NT2/D1 (cell line): ENCODE data around the gene MS4A10.

Experiments used
- DNase-seq: peaks from one replicate; pipeline ENCODE4 v3.0.0-alpha.2; 2011; ENCODE audit warnings: low read depth, low spot score
- H3K27me3 ChIP-seq: 2 replicates; pipeline ENCODE4 v1.6.0; 2011; ENCODE audit warnings: mild to moderate bottlenecking; ENCODE audit not compliant: insufficient read length, insufficient read depth
- H3K36me3 ChIP-seq: 2 replicates; pipeline ENCODE4 v1.6.1; 2011; ENCODE audit warnings: mild to moderate bottlenecking, low read length, mixed read lengths; ENCODE audit not compliant: insufficient read depth, insufficient read length
- H3K4me1 ChIP-seq: 2 replicates; pipeline ENCODE4 v1.5.1; 2011; ENCODE audit not compliant: insufficient read depth, insufficient read length
- H3K4me3 ChIP-seq: 2 replicates; pipeline ENCODE4 v1.5.1; 2011; ENCODE audit warnings: low read depth; ENCODE audit not compliant: insufficient read length
- H3K9ac ChIP-seq: 2 replicates; pipeline ENCODE4 v1.6.0; 2011; ENCODE audit warnings: low read depth; ENCODE audit not compliant: insufficient read length
- H3K9me3 ChIP-seq: 2 replicates; pipeline ENCODE4 v1.5.1; 2011; ENCODE audit warnings: mild to moderate bottlenecking, low read length; ENCODE audit not compliant: insufficient read depth
- SUZ12 ChIP-seq: IDR thresholded peaks from 2 replicates; pipeline ENCODE4 v1.6.1; 2011; ENCODE audit not compliant: insufficient read length, insufficient read depth; ENCODE audit errors: extremely low read depth
- YY1 ChIP-seq: IDR thresholded peaks from 2 replicates; pipeline ENCODE4 v1.6.1; 2011; ENCODE audit not compliant: insufficient read length, insufficient read depth
- ZNF274 ChIP-seq: IDR thresholded peaks from 2 replicates; pipeline ENCODE4 v1.6.1; 2011; ENCODE audit warnings: mild to moderate bottlenecking, low read depth, low read length

The MS4A10 gene

DNA sequence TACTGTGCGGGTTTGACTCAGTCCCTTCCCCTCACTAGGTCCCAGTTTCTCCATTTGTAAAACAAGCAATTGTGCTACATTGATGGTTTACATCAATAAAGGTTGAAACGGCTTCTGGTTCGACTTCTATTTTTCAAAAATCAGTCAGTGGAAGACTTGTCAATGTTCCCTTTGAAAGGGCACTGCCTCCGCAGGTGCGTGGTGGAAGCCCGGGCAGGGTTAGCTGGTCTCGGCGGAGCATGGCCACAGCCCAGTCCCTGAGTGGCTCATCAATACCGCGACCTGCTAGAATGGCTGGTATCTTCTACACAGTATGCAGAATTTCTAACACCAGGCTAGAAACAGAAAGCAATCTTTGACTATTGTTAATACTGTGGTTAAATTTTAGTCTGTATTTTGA, 16.1 kb downstream of the MS4A10 start:
- H3K4me3 ChIP-seq = no peak overlapping the region
- DNase-seq = no peak
- no peaks in the 10 kb centered on the region for H3K27me3 ChIP-seq
- H3K9me3 ChIP-seq = no peaks in the 10 kb centered on the region
- no peak overlapping the region for H3K9ac ChIP-seq
- no peaks in the 10 kb centered on the region for H3K36me3 ChIP-seq
- no peak for TF ChIP-seq SUZ12
- TF ChIP-seq ZNF274 = no peak
- TF ChIP-seq YY1 = no peak
- no peaks in the 10 kb centered on the region for H3K4me1 ChIP-seq

DNA sequence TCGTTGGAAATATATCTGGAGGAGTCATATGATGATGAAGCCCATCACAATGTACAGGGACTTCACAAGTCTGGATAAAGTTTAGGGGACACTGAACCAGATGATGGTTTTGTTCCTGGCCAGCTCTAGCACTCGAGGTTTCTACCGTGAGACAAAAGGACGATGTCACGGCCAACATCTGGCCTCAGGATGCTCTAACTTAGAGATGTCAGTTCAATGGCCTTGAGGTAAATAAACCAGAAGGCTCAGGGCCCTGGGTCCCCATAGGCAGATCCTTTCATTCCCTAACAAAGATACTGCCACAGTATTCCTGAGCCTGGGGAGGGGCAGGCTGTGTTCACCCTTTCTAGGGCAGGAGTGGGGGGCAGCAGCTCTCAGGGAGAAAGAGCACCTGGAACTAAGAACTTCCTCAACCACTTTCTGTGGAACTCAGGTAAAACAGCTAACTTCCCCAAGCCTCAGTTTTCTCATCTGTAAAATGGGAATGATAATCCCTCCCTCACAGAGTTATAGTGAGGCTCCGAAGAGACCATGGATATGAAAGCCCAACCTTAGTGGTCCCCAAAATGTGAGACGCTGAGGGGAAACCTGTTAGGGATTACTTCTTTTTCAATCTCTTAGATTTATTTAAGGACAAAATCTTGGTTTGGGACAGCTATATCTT, 18.3 kb downstream of the MS4A10 start:
- Histone ChIP-seq H3K9me3 (no peaks in the 10 kb centered on the region), H3K9ac (no peak overlapping the region), H3K27me3 (no peaks in the 10 kb centered on the region), H3K4me1 (no peaks in the 10 kb centered on the region), H3K4me3 (no peak overlapping the region), H3K36me3 (no peaks in the 10 kb centered on the region)
- no peak for DNase-seq
- TF ChIP-seq SUZ12 (no peak), ZNF274 (no peak), YY1 (no peak)

- Histone ChIP-seq H3K4me1 (peaks cover 7% of the 10 kb centered on the region), H3K9me3 (no peaks in the 10 kb centered on the region)
- no peak for DNase-seq
Observed at GRCh38 chr11:60809249-60809648, 24.1 kb downstream of the MS4A10 start.

DNA sequence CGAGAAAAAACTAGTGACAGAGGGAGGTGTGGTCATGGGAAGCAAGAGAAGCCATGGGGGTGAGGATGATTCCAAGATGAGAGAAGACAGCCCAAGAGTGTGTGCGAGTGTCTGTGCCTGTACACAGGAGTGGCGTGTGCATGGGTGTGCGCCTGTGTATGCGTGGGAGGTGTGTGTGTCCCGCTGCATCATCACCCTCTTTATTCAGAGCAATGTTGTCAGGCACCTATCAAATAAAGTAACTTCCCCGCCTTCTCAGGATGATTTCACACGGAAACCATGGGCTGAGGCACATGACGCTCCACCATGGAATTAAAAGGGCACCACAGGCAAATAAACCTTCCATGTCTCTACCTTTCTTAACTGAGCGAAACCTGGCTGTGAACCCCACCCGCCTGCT, 24.6 kb downstream of the MS4A10 start:
- Histone ChIP-seq H3K9me3 (no peaks in the 10 kb centered on the region), H3K36me3 (no peaks in the 10 kb centered on the region), H3K4me3 (no peak overlapping the region), H3K27me3 (no peaks in the 10 kb centered on the region), H3K4me1 (peaks cover 7% of the 10 kb centered on the region), H3K9ac (no peak overlapping the region)
- TF ChIP-seq ZNF274 (no peak), YY1 (no peak), SUZ12 (no peak)
- no peak for DNase-seq

More at GRCh38 chr11:60809249-60809648, 24.1 kb downstream of the MS4A10 start:
- H3K9ac ChIP-seq = no peak overlapping the region
- H3K27me3 ChIP-seq = no peaks in the 10 kb centered on the region
- no peak for TF ChIP-seq YY1
- no peak for TF ChIP-seq SUZ12
- no peak for TF ChIP-seq ZNF274
- H3K4me3 ChIP-seq = no peak overlapping the region
- no peaks in the 10 kb centered on the region for H3K36me3 ChIP-seq

DNA sequence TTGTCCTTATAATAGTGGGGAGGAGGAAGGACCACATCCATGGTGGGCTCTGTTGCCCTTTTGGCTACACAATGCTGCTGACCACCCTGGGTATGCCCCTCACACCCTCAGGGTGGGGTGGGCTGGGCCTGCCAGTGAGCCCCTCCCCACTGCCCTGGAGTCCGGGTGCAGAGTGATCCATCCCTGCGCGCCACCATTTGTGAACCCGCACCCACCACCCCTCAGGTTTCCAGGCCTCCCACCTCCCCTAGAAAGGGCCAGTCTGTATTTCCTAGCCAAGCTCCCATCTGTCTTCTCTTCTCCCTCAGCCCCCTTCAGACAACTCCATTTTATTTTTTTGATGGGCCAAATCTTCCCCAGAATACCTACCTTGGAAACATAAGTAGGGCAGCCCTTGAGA, 25.0 kb downstream of the MS4A10 start:
- peaks cover 7% of the 10 kb centered on the region for H3K4me1 ChIP-seq

DNA sequence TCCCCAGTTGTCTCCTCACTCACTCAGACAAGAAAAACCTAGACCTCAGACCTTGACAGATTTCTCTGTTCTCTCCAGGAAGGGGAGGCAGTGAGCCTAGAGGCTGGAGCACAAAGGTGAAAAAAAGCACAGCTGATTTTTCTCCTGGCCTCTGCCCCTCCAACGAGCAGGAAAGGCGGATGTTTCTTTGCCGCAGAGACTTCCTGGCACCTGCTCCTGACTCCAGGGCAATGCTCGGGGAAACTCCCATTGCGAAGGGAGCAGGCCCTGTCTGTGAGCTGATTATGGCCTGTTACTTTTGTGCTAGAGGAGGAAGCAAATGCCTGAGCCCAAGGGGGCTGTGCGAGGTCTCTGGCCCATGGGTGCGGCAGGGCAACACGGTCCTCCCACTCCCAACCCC, 25.4 kb downstream of the MS4A10 start:
- Histone ChIP-seq H3K27me3 (no peaks in the 10 kb centered on the region), H3K36me3 (no peaks in the 10 kb centered on the region), H3K9ac (no peak overlapping the region), H3K9me3 (no peaks in the 10 kb centered on the region), H3K4me3 (no peak overlapping the region), H3K4me1 (peaks cover 7% of the 10 kb centered on the region)
- TF ChIP-seq ZNF274 (no peak), SUZ12 (no peak), YY1 (no peak)
- DNase-seq = no peak

More for the DNA sequence above, 25.0 kb downstream of the MS4A10 start:
- Histone ChIP-seq H3K9me3 (no peaks in the 10 kb centered on the region), H3K4me3 (no peak overlapping the region), H3K9ac (no peak overlapping the region), H3K27me3 (no peaks in the 10 kb centered on the region), H3K36me3 (no peaks in the 10 kb centered on the region)
- DNase-seq = no peak
- no peak for TF ChIP-seq YY1
- TF ChIP-seq SUZ12 = no peak
- TF ChIP-seq ZNF274 = no peak

- Histone ChIP-seq H3K4me1 (peaks cover 7% of the 10 kb centered on the region), H3K4me3 (no peak overlapping the region), H3K9me3 (peaks cover 12% of the 10 kb centered on the region), H3K9ac (no peak overlapping the region), H3K36me3 (no peaks in the 10 kb centered on the region), H3K27me3 (no peaks in the 10 kb centered on the region)
- TF ChIP-seq SUZ12 (no peak), YY1 (no peak), ZNF274 (no peak)
- no peak for DNase-seq
Observed at GRCh38 chr11:60813324-60813723, 28.2 kb downstream of the MS4A10 start.
